LNCaP clone FGC (cell line): ENCODE results near the gene GPC6.

Source experiments
- DNase-seq: peaks from one replicate; pipeline ENCODE4 v3.0.0-alpha.2; 2011; ENCODE audit warnings: low read depth
- H3K4me3 ChIP-seq: 2 replicates; pipeline ENCODE4 v1.5.1; 2011; ENCODE audit warnings: mild to moderate bottlenecking, low read depth, low read length, control low read depth
- CTCF ChIP-seq: IDR thresholded peaks from 2 replicates; pipeline ENCODE4 v1.5.1; 2012; ENCODE audit warnings: mild to moderate bottlenecking; ENCODE audit not compliant: control insufficient read depth, insufficient read depth; ENCODE audit errors: extremely low read depth

The GPC6 gene

GRCh38 chr13:93621051-93621450, 394.4 kb downstream of the GPC6 start:
- H3K4me3 ChIP-seq: no peak overlapping the region
- DNase-seq: no peak
- no peak for TF ChIP-seq CTCF

GRCh38 chr13:93621966-93622365, 395.4 kb downstream of the GPC6 start:
- DNase-seq: no peak
- H3K4me3 ChIP-seq: no peak overlapping the region
- no peak for TF ChIP-seq CTCF

GRCh38 chr13:93624311-93624777, 397.7 kb downstream of the GPC6 start:
- no peak overlapping the region for H3K4me3 ChIP-seq
- no peak for DNase-seq
- no peak for TF ChIP-seq CTCF

- no peak for TF ChIP-seq CTCF
- DNase-seq: no peak
- no peak overlapping the region for H3K4me3 ChIP-seq
Measured at GRCh38 chr13:93625536-93625935, 398.9 kb downstream of the GPC6 start.

- no peak for DNase-seq
- TF ChIP-seq CTCF: no peak
- H3K4me3 ChIP-seq: no peak overlapping the region
Measured at GRCh38 chr13:93628136-93628797, 401.7 kb downstream of the GPC6 start.

- TF ChIP-seq CTCF: no peak
- DNase-seq: no peak
- no peak overlapping the region for H3K4me3 ChIP-seq
Measured at GRCh38 chr13:93635616-93636032, 409.0 kb downstream of the GPC6 start.

- no peak overlapping the region for H3K4me3 ChIP-seq
- no peak for TF ChIP-seq CTCF
- DNase-seq: no peak
Measured at GRCh38 chr13:93637852-93638251, 411.2 kb downstream of the GPC6 start.
